ENCODE data around the gene UBXN7. TPM values are rescaled to one million over a fixed set of nuclear protein-coding genes. Genes with fewer than 3 reads are reported as not detected.

The UBXN7 gene
- total and polyA plus RNA-seq, 2 of the 8 experiments (the other 6 are each of a cell fraction or from before 2014, with no cell fraction given) = 18.5 to 109 TPM

DNA sequence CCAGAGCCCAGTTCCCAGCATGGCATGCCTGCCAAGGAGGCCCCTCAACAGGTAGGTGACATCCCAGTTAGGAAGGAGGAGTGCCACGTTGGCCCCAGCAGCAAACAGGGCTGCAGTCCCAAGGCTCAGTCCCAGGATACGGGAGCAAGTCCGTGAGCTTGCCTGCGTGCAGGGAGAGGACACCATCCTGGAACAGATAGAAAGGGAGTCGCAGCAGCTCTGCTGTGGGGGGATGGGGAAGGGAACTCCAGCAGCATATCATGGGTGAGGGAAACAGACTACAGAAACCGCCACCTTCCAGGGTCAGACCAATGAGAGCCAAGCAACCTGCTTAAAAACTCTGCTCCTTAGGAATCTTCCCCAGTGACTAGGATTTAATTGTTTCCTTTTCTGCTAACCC lies 104.8 kb downstream of the UBXN7 start:
- no peaks in the 10 kb centered on the region for H3K36me3 ChIP-seq (ENCODE audit: control insufficient read depth in 2 of 4, insufficient read depth in 4 of 4, low read length in 3 of 4)
- 78% methylated on average over 6 of the region's 6 CpGs; no CpG with 5 or more reads in 1 of the 2 experiments for WGBS, 2 experiments (ENCODE audit: extremely low coverage in 1 of 2, insufficient coverage in 1 of 2, insufficient read length in 1 of 2, insufficient replicate concordance in 2 of 2, low coverage in 1 of 2, low lambda C conversion rate in 2 of 2, missing lambda C conversion rate in 1 of 2)
- DNase-seq (ENCODE audit: low read depth in 1 of 2, low spot score in 2 of 2) (peak in 1 of 2 experiments; percentile 51), FAIRE-seq (no peak)
- peaks cover 0 to 5% (median 2%) of the 10 kb centered on the region in 4 experiments; a peak in 4 of 7 replicates for H3K4me1 ChIP-seq (replicated peaks in 1 of 4; ENCODE audit: control insufficient read depth in 3 of 4, insufficient read depth in 4 of 4, low read length in 3 of 4)
- H4K20me1 ChIP-seq (replicated peaks in 1 of 2; ENCODE audit: control insufficient read depth in 1 of 2, insufficient read depth in 2 of 2, low read length in 2 of 2) = no peaks in the 10 kb centered on the region
- no peak overlapping the region for H3K14ac ChIP-seq (ENCODE audit: insufficient read length)
- no peak overlapping the region for H3K4ac ChIP-seq (replicated peaks; ENCODE audit: insufficient read length, low read depth, low read length)
- no peak overlapping the region for H3K27ac ChIP-seq (ENCODE audit: low read depth, low read length)
- no peak overlapping the region for H4K91ac ChIP-seq (replicated peaks; ENCODE audit: insufficient read length, low read length)
- H3K23ac ChIP-seq (ENCODE audit: insufficient read length) = no peak overlapping the region
- no peak overlapping the region for H4K8ac ChIP-seq (ENCODE audit: extremely low read depth, insufficient read depth, low read length)
- H3K23me2 ChIP-seq (ENCODE audit: low read depth, low read length) = no peaks in the 10 kb centered on the region
- H3K79me2 ChIP-seq (ENCODE audit: control insufficient read depth in 1 of 2, insufficient read depth in 2 of 2, low read length in 2 of 2) = no peaks in the 10 kb centered on the region
- ChIA-PET POLR2A (ENCODE audit: partially characterized antibody) (interaction anchor here (0.9 to 1.5 kb wide), 3 partner anchors 9 to 44 kb away, joined by 3 to 4 read pairs (median 3); partner anchors contain the start of gene DYNLT2B), CTCF (ENCODE audit: partially characterized antibody) (interaction anchor here (1.5 kb wide), 1 partner anchor 28 kb away, joined by 4 read pairs; no protein-coding TSS in a partner anchor)
- H3K4me3 ChIP-seq (ENCODE audit: extremely low read depth in 1 of 4, insufficient read depth in 2 of 4, low read depth in 3 of 4, low read length in 4 of 4) = no peak overlapping the region
- no peak overlapping the region for H3K4me2 ChIP-seq (ENCODE audit: insufficient read depth in 1 of 2, low read depth in 2 of 2, low read length in 2 of 2)
- peak overlapping the region; percentile 78 for H2AFZ ChIP-seq (ENCODE audit: low read length)
- TF ChIP-seq ASH2L (IDR thresholded peaks at IDR 0.05; ENCODE audit: low read length) = peak; percentile 40
- TF ChIP-seq JUND (IDR thresholded peaks at IDR 0.05; ENCODE audit: low read length) = no peak
- H2AK5ac ChIP-seq (ENCODE audit: low read depth, low read length) = no peak overlapping the region
- no peaks in the 10 kb centered on the region for H3K79me1 ChIP-seq (ENCODE audit: low read depth, low read length)
- H2BK5ac ChIP-seq (ENCODE audit: low read depth, low read length) = peak overlapping the region; percentile 41; the same call in 1 of the 2 replicates
- no peak overlapping the region for H4K5ac ChIP-seq (ENCODE audit: insufficient read length, low read depth, low read length)
- peak overlapping the region; percentile 52; the same call in 1 of the 2 replicates for H3K18ac ChIP-seq (ENCODE audit: extremely low read depth, low read length)
- H3K56ac ChIP-seq (replicated peaks; ENCODE audit: insufficient read length, low read depth, low read length) = no peak overlapping the region
- H3K9me3 ChIP-seq (ENCODE audit: insufficient read depth in 2 of 2, low read depth in 1 of 2, low read length in 1 of 2) = no peaks in the 10 kb centered on the region
- H3K9ac ChIP-seq (replicated peaks in 1 of 4; ENCODE audit: extremely low read depth in 1 of 4, low read depth in 3 of 4, low read length in 3 of 4) = no peak overlapping the region
- H2BK15ac ChIP-seq (ENCODE audit: low read length) = no peak overlapping the region
- H2BK120ac ChIP-seq (replicated peaks; ENCODE audit: low read depth, low read length) = no peak overlapping the region
- H2BK12ac ChIP-seq (ENCODE audit: low read depth, low read length) = no peak overlapping the region
- no peaks in the 10 kb centered on the region for H3K27me3 ChIP-seq (replicated peaks in 1 of 4; ENCODE audit: control insufficient read depth in 3 of 4, extremely low read depth in 1 of 4, insufficient read depth in 3 of 4, low read length in 3 of 4)
- H2BK20ac ChIP-seq (ENCODE audit: low read length) = no peak overlapping the region

Data from H1 (cell line).